CD4-positive, alpha-beta memory T cell (primary cell): Measurements from ENCODE around the gene CLDN20. TPM values are rescaled to one million over a fixed set of nuclear protein-coding genes. Genes with fewer than 3 reads are reported as not detected.

Experiments
- CTCF ChIA-PET: fragments of 350-600 bp; sonication (Branson Sonifier 250); formaldehyde crosslinking; loops from one replicate; lab custom pipeline; 2021; ENCODE audit warnings: inconsistent platforms; ENCODE audit not compliant: partially characterized antibody; lab: Charles Lee
- POLR2A ChIA-PET: fragments of 350-600 bp; sonication (Branson Sonifier 250); formaldehyde crosslinking; loops from one replicate; lab custom pipeline; 2021; ENCODE audit not compliant: partially characterized antibody; lab: Charles Lee
- DNase-seq, 5 donors: peaks; one replicate each; pipeline versions ENCODE4 v3.0.0 to v3.0.0-alpha.2; 2020 to 2022; ENCODE audit warnings: mixed read lengths in 1 of 5
- H3K27ac ChIP-seq: one replicate; pipeline ENCODE4 v1.7.0; 2013; ENCODE audit warnings: low read depth, low read length
- H3K27me3 ChIP-seq: 2 replicates; pipeline ENCODE4 v1.7.0; 2013; ENCODE audit warnings: mild to moderate bottlenecking, low read length, moderate library complexity; ENCODE audit not compliant: insufficient read depth
- H3K36me3 ChIP-seq: 2 replicates; pipeline ENCODE4 v1.7.0; 2013; ENCODE audit warnings: mild to moderate bottlenecking, low read length, moderate library complexity; ENCODE audit not compliant: insufficient read depth
- H3K4me1 ChIP-seq: 2 replicates; pipeline ENCODE4 v1.7.0; 2013; ENCODE audit warnings: mild to moderate bottlenecking, low read length, moderate library complexity; ENCODE audit not compliant: insufficient read depth
- H3K4me3 ChIP-seq, 2 donors: one replicate each; pipeline ENCODE4 v1.7.0; 2013; ENCODE audit warnings: low read length in 2 of 2, mild to moderate bottlenecking in 1 of 2
- H3K9me3 ChIP-seq, 2 donors: one replicate each; pipeline ENCODE4 v1.7.0; 2013; ENCODE audit warnings: low read length in 2 of 2, control low read depth in 1 of 2; ENCODE audit not compliant: control insufficient read depth in 1 of 2
- H3K27ac Mint-ChIP-seq, 7 donors: one replicate each; pipeline ENCODE4 v1.8.0; 2020 to 2021; ENCODE audit warnings: mixed read lengths in 7 of 7, mild to moderate bottlenecking in 6 of 7, inconsistent platforms in 3 of 7, moderate library complexity in 3 of 7
- H3K27me3 Mint-ChIP-seq, 2 donors: one replicate each; pipeline ENCODE4 v1.8.0; 2020 to 2021; ENCODE audit warnings: mixed read lengths in 2 of 2
- H3K36me3 Mint-ChIP-seq, 2 donors: one replicate each; pipeline ENCODE4 v1.8.0; 2020 to 2021; ENCODE audit warnings: mixed read lengths in 2 of 2, inconsistent platforms in 1 of 2, mild to moderate bottlenecking in 1 of 2
- H3K4me1 Mint-ChIP-seq, 4 donors: one replicate each; pipeline ENCODE4 v1.8.0; 2020 to 2021; ENCODE audit warnings: mixed read lengths in 4 of 4, mild to moderate bottlenecking in 1 of 4
- H3K4me3 Mint-ChIP-seq, 8 donors: one replicate each; pipeline ENCODE4 v1.8.0; 2020 to 2021; ENCODE audit warnings: mixed read lengths in 8 of 8, mild to moderate bottlenecking in 7 of 8, moderate library complexity in 6 of 8, inconsistent platforms in 3 of 8
- H3K9me3 Mint-ChIP-seq, 8 donors: one replicate each; pipeline ENCODE4 v1.8.0; 2020 to 2021; ENCODE audit warnings: mixed read lengths in 8 of 8, mild to moderate bottlenecking in 5 of 8, inconsistent platforms in 3 of 8, moderate library complexity in 1 of 8
- intact Hi-C: fragments of 100-400 bp; cut with micrococcal nuclease; formaldehyde crosslinking; loops from one replicate; pipeline ENCODE4 v1.15.1; 2023
- polyA plus RNA-seq, 2 donors: library from polyadenylated mRNA; unstranded; fragments of 300-500 nt; fragmentation: Illumina TruSeq; gene quantifications; one replicate each; pipeline ENCODE4 v1.2.3, GENCODE V29; 2021
- total RNA-seq, 2 experiments: library from RNA; stranded (reverse); gene quantifications; one replicate each; pipeline ENCODE4 v1.2.3, GENCODE V29; 2021

Gene CLDN20
- total and polyA plus RNA-seq, 4 experiments from 2014 or later, result not detected

- no peak overlapping the region for H3K27ac Mint-ChIP-seq
- Histone ChIP-seq H3K36me3 (no peaks in the 10 kb centered on the region), H3K9me3 (no peaks in the 10 kb centered on the region), H3K27ac (no peak overlapping the region), H3K4me3 (no peak overlapping the region), H3K27me3 (no peaks in the 10 kb centered on the region), H3K4me1 (no peaks in the 10 kb centered on the region)
- CTCF ChIA-PET, result no interaction called here
- no peak for DNase-seq
- H3K27me3 Mint-ChIP-seq, result peaks cover 0 to 2% of the 10 kb centered on the region in 2 donors
- intact Hi-C loops, result no loop called here
- H3K9me3 Mint-ChIP-seq, result peaks cover 0 to 17% (median 8%) of the 10 kb centered on the region in 8 donors
- H3K36me3 Mint-ChIP-seq, result peaks cover 0 to 4% of the 10 kb centered on the region in 2 donors
- H3K4me1 Mint-ChIP-seq, result no peaks in the 10 kb centered on the region
- no peak overlapping the region for H3K4me3 Mint-ChIP-seq
- POLR2A ChIA-PET, result no interaction called here
Measured at GRCh38 chr6:155234167-155234566, 29.6 kb upstream of the CLDN20 start.

- intact Hi-C loops, result no loop called here
- Histone ChIP-seq H3K27me3 (no peaks in the 10 kb centered on the region), H3K36me3 (no peaks in the 10 kb centered on the region), H3K27ac (no peak overlapping the region), H3K9me3 (no peaks in the 10 kb centered on the region), H3K4me3 (no peak overlapping the region), H3K4me1 (no peaks in the 10 kb centered on the region)
- no peak for DNase-seq
- ChIA-PET POLR2A (no interaction called here), CTCF (no interaction called here)
- peaks cover 0 to 2% of the 10 kb centered on the region in 2 donors for H3K27me3 Mint-ChIP-seq
- H3K36me3 Mint-ChIP-seq, result peaks cover 0 to 4% of the 10 kb centered on the region in 2 donors
- no peak overlapping the region for H3K27ac Mint-ChIP-seq
- H3K4me3 Mint-ChIP-seq, result no peak overlapping the region
- H3K4me1 Mint-ChIP-seq, result no peaks in the 10 kb centered on the region
- peaks cover 0 to 16% (median 8%) of the 10 kb centered on the region in 8 donors for H3K9me3 Mint-ChIP-seq
Measured at GRCh38 chr6:155234687-155235086, 29.1 kb upstream of the CLDN20 start.

- H3K9me3 Mint-ChIP-seq, result peaks cover 0 to 16% (median 7%) of the 10 kb centered on the region in 8 donors
- Histone ChIP-seq H3K36me3 (no peaks in the 10 kb centered on the region), H3K4me3 (no peak overlapping the region), H3K27me3 (no peaks in the 10 kb centered on the region), H3K27ac (no peak overlapping the region), H3K9me3 (no peaks in the 10 kb centered on the region), H3K4me1 (no peaks in the 10 kb centered on the region)
- no peak overlapping the region for H3K27ac Mint-ChIP-seq
- ChIA-PET POLR2A (no interaction called here), CTCF (no interaction called here)
- H3K4me3 Mint-ChIP-seq, result no peak overlapping the region
- peaks cover 0 to 2% of the 10 kb centered on the region in 2 donors for H3K27me3 Mint-ChIP-seq
- DNase-seq, result no peak
- peaks cover 0 to 4% of the 10 kb centered on the region in 2 donors for H3K36me3 Mint-ChIP-seq
- intact Hi-C loops, result no loop called here
- H3K4me1 Mint-ChIP-seq, result no peaks in the 10 kb centered on the region
Measured at GRCh38 chr6:155235087-155235486, 28.7 kb upstream of the CLDN20 start.

- CTCF ChIA-PET, result interaction anchor here (1.4 kb wide), 1 partner anchor 10 kb away, joined by 3 read pairs; no protein-coding TSS in a partner anchor
- Mint-ChIP-seq H3K27me3 (peaks cover 2 to 5% of the 10 kb centered on the region in 2 donors), H3K4me3 (no peak overlapping the region), H3K27ac (no peak overlapping the region), H3K4me1 (no peaks in the 10 kb centered on the region), H3K9me3 (peaks cover 0 to 20% (median 5%) of the 10 kb centered on the region in 8 donors), H3K36me3 (peaks cover 0 to 4% of the 10 kb centered on the region in 2 donors)
- Histone ChIP-seq H3K36me3 (no peaks in the 10 kb centered on the region), H3K27me3 (no peaks in the 10 kb centered on the region), H3K4me3 (no peak overlapping the region), H3K27ac (no peak overlapping the region), H3K9me3 (no peaks in the 10 kb centered on the region), H3K4me1 (no peaks in the 10 kb centered on the region)
- DNase-seq, result no peak
- intact Hi-C loops, result no loop called here
- POLR2A ChIA-PET, result no interaction called here
Measured at GRCh38 chr6:155237613-155238012, 26.2 kb upstream of the CLDN20 start.

- Mint-ChIP-seq H3K9me3 (peaks cover 0 to 20% (median 5%) of the 10 kb centered on the region in 8 donors), H3K27me3 (peaks cover 2 to 5% of the 10 kb centered on the region in 2 donors), H3K27ac (no peak overlapping the region), H3K36me3 (peaks cover 0 to 3% of the 10 kb centered on the region in 2 donors), H3K4me3 (no peak overlapping the region), H3K4me1 (no peaks in the 10 kb centered on the region)
- no peaks in the 10 kb centered on the region for H3K36me3 ChIP-seq
- intact Hi-C loops, result no loop called here
- no peaks in the 10 kb centered on the region for H3K27me3 ChIP-seq
- H3K27ac ChIP-seq, result no peak overlapping the region
- ChIA-PET CTCF (interaction anchor here (1.1 kb wide), 1 partner anchor 17 kb away, joined by 3 read pairs; no protein-coding TSS in a partner anchor), POLR2A (interaction anchor here (1.3 kb wide), 1 partner anchor 69 kb away, joined by 4 read pairs; no protein-coding TSS in a partner anchor)
- DNase-seq, result no peak
- no peak overlapping the region for H3K4me3 ChIP-seq
- no peaks in the 10 kb centered on the region for H3K4me1 ChIP-seq
- H3K9me3 ChIP-seq, result no peaks in the 10 kb centered on the region
Measured at GRCh38 chr6:155240905-155241600, 22.8 kb upstream of the CLDN20 start.

GRCh38 chr6:155241966-155242365, 21.8 kb upstream of the CLDN20 start:
- Histone ChIP-seq H3K36me3 (no peaks in the 10 kb centered on the region), H3K27me3 (no peaks in the 10 kb centered on the region), H3K4me3 (no peak overlapping the region), H3K9me3 (no peaks in the 10 kb centered on the region), H3K4me1 (no peaks in the 10 kb centered on the region), H3K27ac (no peak overlapping the region)
- Mint-ChIP-seq H3K9me3 (peaks cover 0 to 20% (median 4%) of the 10 kb centered on the region in 8 donors), H3K4me1 (no peaks in the 10 kb centered on the region), H3K27me3 (peaks cover 2 to 5% of the 10 kb centered on the region in 2 donors), H3K27ac (no peak overlapping the region), H3K36me3 (peaks cover 0 to 2% of the 10 kb centered on the region in 2 donors), H3K4me3 (no peak overlapping the region)
- intact Hi-C loops, result no loop called here
- no peak for DNase-seq
- ChIA-PET POLR2A (interaction anchor here (1.3 kb wide), 1 partner anchor 70 kb away, joined by 4 read pairs; no protein-coding TSS in a partner anchor), CTCF (interaction anchor here (1.1 kb wide), 1 partner anchor 16 kb away, joined by 3 read pairs; no protein-coding TSS in a partner anchor)

GRCh38 chr6:155244434-155244833, 19.4 kb upstream of the CLDN20 start:
- CTCF ChIA-PET, result interaction anchor here (1.1 kb wide), 1 partner anchor 67 kb away, joined by 3 read pairs; no protein-coding TSS in a partner anchor
- no peak overlapping the region for H3K27ac Mint-ChIP-seq
- no peak overlapping the region for H3K4me3 Mint-ChIP-seq

More at GRCh38 chr6:155244434-155244833, 19.4 kb upstream of the CLDN20 start:
- H3K9me3 ChIP-seq, result no peaks in the 10 kb centered on the region
- DNase-seq, result no peak
- H3K4me1 Mint-ChIP-seq, result peaks cover 0 to 3% (median 0%) of the 10 kb centered on the region in 4 donors
- no peaks in the 10 kb centered on the region for H3K36me3 ChIP-seq
- peaks cover 1 to 3% of the 10 kb centered on the region in 2 donors for H3K36me3 Mint-ChIP-seq
- H3K9me3 Mint-ChIP-seq, result peaks cover 0 to 10% (median 0%) of the 10 kb centered on the region in 8 donors
- no peaks in the 10 kb centered on the region for H3K4me1 ChIP-seq
- POLR2A ChIA-PET, result interaction anchor here (0.6 kb wide), 1 partner anchor 328 kb away, joined by 3 read pairs; no protein-coding TSS in a partner anchor
- H3K27me3 ChIP-seq, result no peaks in the 10 kb centered on the region
- intact Hi-C loops, result no loop called here
- peaks cover 2% of the 10 kb centered on the region in 2 donors for H3K27me3 Mint-ChIP-seq
- H3K4me3 ChIP-seq, result no peak overlapping the region
- H3K27ac ChIP-seq, result no peak overlapping the region
